Measurements from ENCODE around the gene UGT2B17. TPM values are rescaled to one million over a fixed set of nuclear protein-coding genes. Genes with fewer than 3 reads are reported as not detected.
"Not testable (repeated sequence)": the region's sequence is repeated elsewhere in the genome, so short reads cannot be mapped to it uniquely, and the experiment has no call there.

UGT2B17 gene
- polyA plus RNA-seq, 1 of the 3 experiments (the other 2 are of a cell fraction): not detected

DNA sequence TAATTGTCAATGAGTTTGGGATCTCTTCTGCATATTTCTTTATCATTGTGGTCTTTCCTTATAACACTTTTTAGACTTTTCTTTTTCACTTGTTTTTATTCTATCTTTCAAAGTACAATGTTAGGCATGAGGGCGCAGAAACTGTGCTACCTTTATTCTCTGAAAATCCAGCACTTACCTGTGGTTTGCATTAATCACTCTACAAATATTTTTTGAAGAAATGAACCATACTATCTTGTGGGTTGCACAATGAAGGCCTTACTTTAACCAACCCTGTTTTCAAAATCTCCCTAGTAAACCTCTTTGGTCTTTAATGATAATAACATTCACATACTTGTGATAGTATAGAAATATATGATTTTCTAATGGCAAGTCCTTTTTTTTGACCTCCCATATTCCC lies 11.0 kb downstream of the UGT2B17 start:
- H3K9me3 ChIP-seq; H3K4me3 ChIP-seq (ENCODE audit: low read depth in 2 of 2, low read length in 1 of 2); CTCF ChIA-PET: not testable (repeated sequence)

DNA sequence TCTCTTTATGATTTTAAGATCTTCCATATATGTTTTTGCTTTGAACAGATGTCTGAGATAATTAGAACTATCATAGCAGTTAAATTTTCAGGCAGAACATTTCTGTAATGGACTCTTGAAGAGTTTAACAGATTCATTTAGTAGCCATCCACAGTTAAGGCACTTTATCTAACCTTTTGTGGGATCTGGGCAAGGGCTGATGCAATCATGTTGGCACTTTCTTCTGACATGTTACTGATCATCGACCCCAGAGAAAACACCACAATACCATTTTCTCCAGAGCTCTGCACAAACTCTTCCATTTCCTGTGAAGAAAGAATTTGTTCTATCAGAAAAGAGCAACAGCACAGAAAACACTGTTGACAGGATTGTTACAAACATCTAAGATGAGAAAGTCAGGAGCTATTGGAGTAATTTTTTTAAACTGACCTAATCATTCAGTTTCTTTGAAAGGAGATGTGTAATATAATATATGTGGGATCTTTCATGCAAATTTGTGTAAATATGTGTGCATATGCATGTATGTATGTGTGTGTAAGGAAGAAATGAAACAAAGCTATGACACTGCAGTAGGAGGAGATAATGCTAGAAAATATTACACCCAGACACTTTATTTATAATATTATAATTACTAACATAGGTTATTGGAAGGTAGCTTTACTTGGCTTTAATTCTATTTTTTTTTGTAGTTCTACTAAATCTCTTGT lies 15.6 kb downstream of the UGT2B17 start:
- H3K4me1 ChIP-seq (ENCODE audit: control insufficient read depth in 1 of 2, insufficient read depth in 2 of 2, low read depth in 1 of 2, low read length in 1 of 2); H2AFZ ChIP-seq (ENCODE audit: low read depth); H3K27me3 ChIP-seq (ENCODE audit: insufficient read depth); H3K9ac ChIP-seq; H3K79me2 ChIP-seq (ENCODE audit: insufficient read depth); H3K9me3 ChIP-seq; POLR2A ChIA-PET; H3K4me3 ChIP-seq (ENCODE audit: low read depth in 2 of 2, low read length in 1 of 2); H3K9me2 ChIP-seq; DNase-seq; H3K27ac ChIP-seq (ENCODE audit: low read depth in 2 of 2, low read length in 1 of 2); CTCF ChIA-PET; H4K20me1 ChIP-seq (ENCODE audit: insufficient read depth); H3F3A ChIP-seq (replicated peaks; ENCODE audit: insufficient read depth); H3K36me3 ChIP-seq (replicated peaks in 1 of 2; ENCODE audit: control insufficient read depth in 1 of 2, insufficient read depth in 2 of 2, low read length in 1 of 2); H3K4me2 ChIP-seq: not testable (repeated sequence)
- WGBS (ENCODE audit: low lambda C conversion rate): no CpG with 5 or more reads among the region's 1 CpG

More for the DNA sequence above, 11.0 kb downstream of the UGT2B17 start:
- H2AFZ ChIP-seq (ENCODE audit: low read depth); H3K4me2 ChIP-seq; H3K36me3 ChIP-seq (replicated peaks in 1 of 2; ENCODE audit: control insufficient read depth in 1 of 2, insufficient read depth in 2 of 2, low read length in 1 of 2); H4K20me1 ChIP-seq (ENCODE audit: insufficient read depth); H3K4me1 ChIP-seq (ENCODE audit: control insufficient read depth in 1 of 2, insufficient read depth in 2 of 2, low read depth in 1 of 2, low read length in 1 of 2); H3K79me2 ChIP-seq (ENCODE audit: insufficient read depth); H3K27me3 ChIP-seq (ENCODE audit: insufficient read depth); H3F3A ChIP-seq (replicated peaks; ENCODE audit: insufficient read depth); H3K27ac ChIP-seq (ENCODE audit: low read depth in 2 of 2, low read length in 1 of 2); H3K9ac ChIP-seq; POLR2A ChIA-PET; DNase-seq; H3K9me2 ChIP-seq: not testable (repeated sequence)
- WGBS (ENCODE audit: low lambda C conversion rate): 4% methylated on average over 1 of the region's 1 CpG

DNA sequence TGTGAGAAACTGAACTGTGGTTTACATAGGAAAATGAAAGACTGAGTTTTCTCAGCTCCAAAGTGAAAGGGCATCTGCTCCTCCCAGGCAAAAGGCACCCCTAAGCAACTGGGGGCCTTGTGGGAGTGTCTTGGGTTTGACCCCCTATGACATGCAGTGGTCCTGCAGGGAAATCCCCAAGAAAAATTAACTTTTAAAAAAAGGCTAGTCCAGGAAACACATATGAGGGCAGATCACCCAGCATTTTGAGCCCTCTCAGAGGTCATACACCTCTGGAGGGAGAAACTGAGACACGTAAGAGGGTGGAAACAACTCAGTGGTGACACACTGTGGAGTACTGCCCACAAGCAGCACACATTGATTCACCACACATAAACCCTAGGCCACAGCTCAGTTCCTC lies 22.3 kb downstream of the UGT2B17 start:
- H3K27me3 ChIP-seq (ENCODE audit: insufficient read depth); H3K27ac ChIP-seq (ENCODE audit: low read depth in 2 of 2, low read length in 1 of 2); H3K4me1 ChIP-seq (ENCODE audit: control insufficient read depth in 1 of 2, insufficient read depth in 2 of 2, low read depth in 1 of 2, low read length in 1 of 2); H3K9me3 ChIP-seq; H3K4me2 ChIP-seq; H3K4me3 ChIP-seq (ENCODE audit: low read depth in 2 of 2, low read length in 1 of 2); H3K9ac ChIP-seq; CTCF ChIA-PET; DNase-seq; H3K79me2 ChIP-seq (ENCODE audit: insufficient read depth); H3F3A ChIP-seq (replicated peaks; ENCODE audit: insufficient read depth); H4K20me1 ChIP-seq (ENCODE audit: insufficient read depth); POLR2A ChIA-PET; H3K36me3 ChIP-seq (replicated peaks in 1 of 2; ENCODE audit: control insufficient read depth in 1 of 2, insufficient read depth in 2 of 2, low read length in 1 of 2); H2AFZ ChIP-seq (ENCODE audit: low read depth); H3K9me2 ChIP-seq: not testable (repeated sequence)
- WGBS (ENCODE audit: low lambda C conversion rate): 0% methylated on average over 1 of the region's 1 CpG

DNA sequence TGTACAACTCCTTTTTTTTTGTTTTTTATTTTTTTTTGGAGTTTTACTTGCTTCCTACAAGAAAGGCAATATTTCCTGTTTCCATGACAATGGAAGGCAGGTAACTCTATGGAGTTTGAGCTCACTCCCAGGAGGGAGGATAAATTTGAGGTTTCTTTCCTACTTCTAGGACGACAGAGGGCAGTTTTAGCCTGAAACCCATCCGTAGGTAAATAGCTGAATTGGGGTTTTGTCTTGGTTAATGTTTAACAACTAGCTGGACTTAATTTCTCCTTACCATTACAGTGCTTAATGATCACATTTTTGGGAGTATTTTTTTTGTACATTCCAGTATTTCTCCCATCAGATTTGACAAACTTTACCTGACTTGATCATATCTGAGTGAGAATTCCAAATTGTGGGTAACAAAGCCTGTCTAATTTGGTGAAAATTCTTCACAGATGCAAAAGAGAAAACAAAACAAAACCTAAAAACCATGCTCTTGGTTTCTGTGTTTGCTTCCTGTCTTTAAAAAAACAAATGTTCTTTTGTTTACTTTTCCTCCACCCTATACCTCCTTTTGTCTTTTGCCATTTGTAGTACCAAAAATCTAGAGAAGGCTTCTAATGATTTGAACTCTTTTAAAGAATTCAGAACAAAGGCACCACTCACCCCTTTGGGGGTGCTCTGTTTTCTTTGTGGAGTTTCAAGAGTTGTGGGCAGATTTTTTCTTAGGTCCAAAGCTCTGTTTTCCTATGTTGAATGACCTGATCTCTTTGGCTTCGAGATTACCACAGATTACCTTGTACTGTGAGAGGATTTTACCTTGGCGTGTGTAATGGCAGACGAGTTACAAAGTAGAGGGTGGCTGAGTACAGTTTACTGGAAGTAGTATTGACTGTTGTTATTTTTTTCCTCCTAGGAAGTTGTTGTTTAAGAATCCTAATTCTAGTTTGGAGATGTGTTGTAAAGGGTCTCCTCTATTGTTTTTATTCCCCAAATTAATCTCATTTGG lies 23.0 kb downstream of the UGT2B17 start:
- H3K27ac ChIP-seq (ENCODE audit: low read depth in 2 of 2, low read length in 1 of 2); H3K9me3 ChIP-seq; H3K4me3 ChIP-seq (ENCODE audit: low read depth in 2 of 2, low read length in 1 of 2); H3F3A ChIP-seq (replicated peaks; ENCODE audit: insufficient read depth); H3K79me2 ChIP-seq (ENCODE audit: insufficient read depth); H3K9me2 ChIP-seq; H3K27me3 ChIP-seq (ENCODE audit: insufficient read depth); POLR2A ChIA-PET; H2AFZ ChIP-seq (ENCODE audit: low read depth); DNase-seq; CTCF ChIA-PET; H3K36me3 ChIP-seq (replicated peaks in 1 of 2; ENCODE audit: control insufficient read depth in 1 of 2, insufficient read depth in 2 of 2, low read length in 1 of 2); H3K9ac ChIP-seq; H4K20me1 ChIP-seq (ENCODE audit: insufficient read depth); H3K4me2 ChIP-seq; H3K4me1 ChIP-seq (ENCODE audit: control insufficient read depth in 1 of 2, insufficient read depth in 2 of 2, low read depth in 1 of 2, low read length in 1 of 2): not testable (repeated sequence)
- WGBS (ENCODE audit: low lambda C conversion rate): 0% methylated on average over 3 of the region's 5 CpGs

DNA sequence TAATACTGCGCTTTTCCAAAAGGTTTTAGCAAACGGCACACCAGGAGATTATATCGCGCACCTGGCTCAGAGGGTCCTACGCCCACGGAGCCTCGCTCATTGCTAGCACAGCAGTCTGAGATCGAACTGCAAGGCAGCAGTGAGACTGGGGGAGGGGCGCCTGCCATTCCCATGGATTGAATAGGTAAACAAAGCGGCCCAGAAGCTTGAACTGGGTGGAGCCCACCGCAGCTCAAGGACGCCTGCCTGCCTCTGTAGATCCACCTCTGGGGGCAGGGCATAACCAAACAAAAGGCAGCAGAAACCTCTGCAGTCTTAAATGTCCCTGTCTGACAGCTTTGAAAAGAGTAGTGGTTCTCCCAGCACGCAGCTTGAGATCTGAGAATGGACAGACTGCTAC lies 33.4 kb downstream of the UGT2B17 start:
- H3K79me2 ChIP-seq (ENCODE audit: insufficient read depth); DNase-seq; H2AFZ ChIP-seq (ENCODE audit: low read depth); H3K4me2 ChIP-seq; H4K20me1 ChIP-seq (ENCODE audit: insufficient read depth); H3K27ac ChIP-seq (ENCODE audit: low read depth in 2 of 2, low read length in 1 of 2); H3K9me2 ChIP-seq; H3K4me3 ChIP-seq (ENCODE audit: low read depth in 2 of 2, low read length in 1 of 2); H3K27me3 ChIP-seq (ENCODE audit: insufficient read depth); H3K9me3 ChIP-seq; H3K9ac ChIP-seq; H3F3A ChIP-seq (replicated peaks; ENCODE audit: insufficient read depth); CTCF ChIA-PET; H3K36me3 ChIP-seq (replicated peaks in 1 of 2; ENCODE audit: control insufficient read depth in 1 of 2, insufficient read depth in 2 of 2, low read length in 1 of 2); H3K4me1 ChIP-seq (ENCODE audit: control insufficient read depth in 1 of 2, insufficient read depth in 2 of 2, low read depth in 1 of 2, low read length in 1 of 2); POLR2A ChIA-PET: not testable (repeated sequence)
- no CpG with 5 or more reads among the region's 13 CpGs for WGBS (ENCODE audit: low lambda C conversion rate)

All from SK-N-SH (cell line).